Adrenal gland (tissue), 5 donors: ENCODE results near the gene CBX4.

ENCODE experiments used
- POLR2A ChIP-seq, 2 donors: fragments of 450-650 bp; IDR thresholded peaks; one replicate each; pipeline ENCODE4 v1.6.1; 2017; ENCODE audit warnings: antibody characterized with exemption in 2 of 2, mild to moderate bottlenecking in 2 of 2, moderate library complexity in 1 of 2
- TF ChIP-seq, protein P1 (sequence below), 6 experiments: fragments of 450-650 bp in 4 of 6; fragments of 200-600 bp in 2 of 6; sonication (generic) in 1 of 6; IDR thresholded peaks; 1 replicate in 5 of 6; 2 replicates in 1 of 6; pipeline versions ENCODE4 v1.5.1 to v1.8.0; 2016 to 2021; ENCODE audit warnings: antibody characterized with exemption in 6 of 6, mild to moderate bottlenecking in 2 of 6, moderate library complexity in 1 of 6
- donor health status: DM: no; HTN: no; CAD: no.

GRCh38 chr17:79806446-79806760, 32.8 kb downstream of the CBX4 start:
- TF ChIP-seq, protein P1, sequence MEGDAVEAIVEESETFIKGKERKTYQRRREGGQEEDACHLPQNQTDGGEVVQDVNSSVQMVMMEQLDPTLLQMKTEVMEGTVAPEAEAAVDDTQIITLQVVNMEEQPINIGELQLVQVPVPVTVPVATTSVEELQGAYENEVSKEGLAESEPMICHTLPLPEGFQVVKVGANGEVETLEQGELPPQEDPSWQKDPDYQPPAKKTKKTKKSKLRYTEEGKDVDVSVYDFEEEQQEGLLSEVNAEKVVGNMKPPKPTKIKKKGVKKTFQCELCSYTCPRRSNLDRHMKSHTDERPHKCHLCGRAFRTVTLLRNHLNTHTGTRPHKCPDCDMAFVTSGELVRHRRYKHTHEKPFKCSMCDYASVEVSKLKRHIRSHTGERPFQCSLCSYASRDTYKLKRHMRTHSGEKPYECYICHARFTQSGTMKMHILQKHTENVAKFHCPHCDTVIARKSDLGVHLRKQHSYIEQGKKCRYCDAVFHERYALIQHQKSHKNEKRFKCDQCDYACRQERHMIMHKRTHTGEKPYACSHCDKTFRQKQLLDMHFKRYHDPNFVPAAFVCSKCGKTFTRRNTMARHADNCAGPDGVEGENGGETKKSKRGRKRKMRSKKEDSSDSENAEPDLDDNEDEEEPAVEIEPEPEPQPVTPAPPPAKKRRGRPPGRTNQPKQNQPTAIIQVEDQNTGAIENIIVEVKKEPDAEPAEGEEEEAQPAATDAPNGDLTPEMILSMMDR (IDR thresholded peaks at IDR 0.05): no peak
- TF ChIP-seq POLR2A (IDR thresholded peaks at IDR 0.05): no peak
